Calu3 (cell line): ENCODE results near the gene SUFU. TPM values are rescaled to one million over a fixed set of nuclear protein-coding genes. Genes with fewer than 3 reads are reported as not detected.

Experiments
- BruUV-seq: library from RNA; stranded (reverse); fragments of 400-500 nt; replicated peaks from 2 replicates; lab custom pipeline; 2021; lab: Mats Ljungman, UMichigan
- CTCF ChIA-PET: fragments of 300-600 bp; sonication (Branson Sonifier 250); formaldehyde crosslinking; loops from one replicate; lab custom pipeline; 2022; ENCODE audit warnings: antibody characterized with exemption; lab: Charles Lee
- DNase-seq: peaks from one replicate; pipeline ENCODE4 v3.0.0; 2022
- H3K27ac Mint-ChIP-seq: one replicate; pipeline ENCODE4 v1.8.0; 2022; ENCODE audit warnings: mixed read lengths; ENCODE audit not compliant: unreplicated experiment
- H3K27me3 Mint-ChIP-seq: one replicate; pipeline ENCODE4 v1.8.0; 2022; ENCODE audit warnings: mixed read lengths; ENCODE audit not compliant: unreplicated experiment
- H3K36me3 Mint-ChIP-seq: one replicate; pipeline ENCODE4 v1.8.0; 2022; ENCODE audit warnings: mild to moderate bottlenecking, moderate library complexity, mixed read lengths; ENCODE audit not compliant: insufficient read depth, unreplicated experiment
- H3K4me1 Mint-ChIP-seq: one replicate; pipeline ENCODE4 v1.8.0; 2022; ENCODE audit warnings: mild to moderate bottlenecking, low read depth, mixed read lengths; ENCODE audit not compliant: unreplicated experiment
- H3K4me3 Mint-ChIP-seq: one replicate; pipeline ENCODE4 v1.8.0; 2022; ENCODE audit warnings: mild to moderate bottlenecking, low read depth, moderate library complexity, mixed read lengths; ENCODE audit not compliant: unreplicated experiment
- H3K9me3 Mint-ChIP-seq: one replicate; pipeline ENCODE4 v1.8.0; 2022; ENCODE audit warnings: low read depth, mixed read lengths; ENCODE audit not compliant: unreplicated experiment
- intact Hi-C: fragments of 100-400 bp; cut with micrococcal nuclease; formaldehyde crosslinking; loops from one replicate; pipeline ENCODE4 v1.10.0; 2022; ENCODE audit not compliant: unreplicated experiment
- total RNA-seq: library from RNA; stranded (reverse); gene quantifications from 2 replicates; pipeline ENCODE4 v1.2.3, GENCODE V29; 2022
- TF ChIP-seq, protein P1 (sequence below): fragments of 200-600 bp; IDR thresholded peaks from one replicate; pipeline ENCODE4 v1.8.0; 2022; ENCODE audit warnings: antibody characterized with exemption; ENCODE audit not compliant: unreplicated experiment

Gene SUFU
- total RNA-seq, 1 experiment from 2014 or later = 7.0 TPM

DNA sequence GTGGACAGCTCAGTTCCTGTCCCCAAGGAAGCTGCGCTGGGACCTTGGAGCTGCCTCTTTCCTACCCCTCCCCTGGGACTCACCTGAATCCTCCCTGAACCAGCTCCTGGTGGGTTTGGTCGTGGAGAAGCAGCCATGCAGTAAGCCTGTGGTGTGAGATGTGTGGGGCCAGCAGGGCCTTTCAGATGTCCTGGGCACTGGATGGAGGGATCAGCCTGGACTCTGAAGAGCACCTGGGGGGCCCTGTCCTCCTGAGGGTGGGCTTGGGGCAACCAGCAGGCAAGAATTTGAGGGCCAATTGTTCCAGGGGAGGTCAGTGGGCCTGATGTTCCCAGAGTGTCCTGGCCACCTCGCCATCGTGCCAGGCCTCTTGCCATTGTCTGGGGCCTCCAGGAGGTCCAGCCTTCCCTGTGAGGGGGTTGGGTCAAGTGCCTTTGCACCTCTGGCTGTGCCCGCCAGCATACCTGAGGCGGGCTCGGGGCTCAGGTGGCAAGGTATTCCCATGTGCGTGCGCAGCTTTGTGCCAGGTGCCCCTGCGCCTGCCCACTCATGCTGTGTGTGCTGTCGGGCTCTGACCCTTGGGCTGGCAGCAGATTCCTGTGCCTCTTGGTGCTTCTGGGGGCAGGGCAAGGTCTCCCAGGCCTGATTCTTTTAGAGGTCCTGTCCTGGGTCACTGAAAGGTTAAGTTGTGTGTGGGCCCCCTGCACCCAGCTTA lies 147.8 kb downstream of the SUFU start:
- H3K36me3 Mint-ChIP-seq = peaks cover 24% of the 10 kb centered on the region
- intact Hi-C loops = no loop called here
- BruUV-seq = no TSS peak
- H3K27me3 Mint-ChIP-seq = no peaks in the 10 kb centered on the region
- TF ChIP-seq, protein P1, sequence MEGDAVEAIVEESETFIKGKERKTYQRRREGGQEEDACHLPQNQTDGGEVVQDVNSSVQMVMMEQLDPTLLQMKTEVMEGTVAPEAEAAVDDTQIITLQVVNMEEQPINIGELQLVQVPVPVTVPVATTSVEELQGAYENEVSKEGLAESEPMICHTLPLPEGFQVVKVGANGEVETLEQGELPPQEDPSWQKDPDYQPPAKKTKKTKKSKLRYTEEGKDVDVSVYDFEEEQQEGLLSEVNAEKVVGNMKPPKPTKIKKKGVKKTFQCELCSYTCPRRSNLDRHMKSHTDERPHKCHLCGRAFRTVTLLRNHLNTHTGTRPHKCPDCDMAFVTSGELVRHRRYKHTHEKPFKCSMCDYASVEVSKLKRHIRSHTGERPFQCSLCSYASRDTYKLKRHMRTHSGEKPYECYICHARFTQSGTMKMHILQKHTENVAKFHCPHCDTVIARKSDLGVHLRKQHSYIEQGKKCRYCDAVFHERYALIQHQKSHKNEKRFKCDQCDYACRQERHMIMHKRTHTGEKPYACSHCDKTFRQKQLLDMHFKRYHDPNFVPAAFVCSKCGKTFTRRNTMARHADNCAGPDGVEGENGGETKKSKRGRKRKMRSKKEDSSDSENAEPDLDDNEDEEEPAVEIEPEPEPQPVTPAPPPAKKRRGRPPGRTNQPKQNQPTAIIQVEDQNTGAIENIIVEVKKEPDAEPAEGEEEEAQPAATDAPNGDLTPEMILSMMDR = no peak
- CTCF ChIA-PET = no interaction called here
- H3K4me3 Mint-ChIP-seq = no peak overlapping the region
- DNase-seq = no peak
- no peaks in the 10 kb centered on the region for H3K9me3 Mint-ChIP-seq
- no peak overlapping the region for H3K27ac Mint-ChIP-seq
- H3K4me1 Mint-ChIP-seq = peaks cover 22% of the 10 kb centered on the region

DNA sequence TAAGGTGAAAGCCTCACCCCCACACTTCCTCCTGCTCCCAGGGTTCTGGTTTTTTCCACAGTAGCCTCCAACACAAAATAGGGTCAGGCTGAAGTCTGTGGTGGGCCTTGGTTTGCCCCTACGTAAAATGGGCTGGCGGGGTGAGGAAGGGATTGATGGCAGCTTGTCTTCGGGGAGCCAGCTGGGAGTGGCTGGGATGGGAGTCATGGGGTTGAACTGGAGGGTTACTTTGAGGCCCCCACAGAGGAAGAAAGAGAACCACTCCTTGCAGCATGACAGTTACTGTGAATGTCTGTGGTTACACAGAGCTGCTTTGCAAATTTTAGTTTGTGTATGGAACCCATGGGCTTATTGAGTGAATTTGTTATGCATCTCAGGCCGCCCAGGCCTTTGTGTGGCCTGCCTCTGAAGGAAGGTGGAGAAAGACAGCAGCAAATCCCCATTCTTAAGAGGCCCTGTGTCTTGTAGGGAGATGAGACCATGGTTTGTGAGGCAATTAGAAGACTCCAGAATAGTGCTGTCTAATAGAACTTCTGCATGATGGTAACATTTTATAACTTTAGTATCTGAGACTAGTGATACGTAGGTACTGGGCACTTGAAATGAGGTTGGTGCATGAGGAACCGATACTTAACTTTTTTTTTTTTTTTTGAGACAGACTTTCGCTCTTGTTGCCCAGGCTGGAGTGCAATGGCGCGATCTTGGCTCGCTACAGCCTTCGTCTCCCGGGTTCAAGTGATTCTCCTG lies 148.6 kb downstream of the SUFU start:
- BruUV-seq = no TSS peak
- Mint-ChIP-seq H3K4me3 (no peak overlapping the region), H3K27ac (no peak overlapping the region), H3K9me3 (no peaks in the 10 kb centered on the region), H3K36me3 (peaks cover 24% of the 10 kb centered on the region), H3K27me3 (no peaks in the 10 kb centered on the region), H3K4me1 (peaks cover 17% of the 10 kb centered on the region)
- CTCF ChIA-PET = no interaction called here
- TF ChIP-seq, protein P1 = no peak
- intact Hi-C loops = no loop called here
- DNase-seq = no peak

DNA sequence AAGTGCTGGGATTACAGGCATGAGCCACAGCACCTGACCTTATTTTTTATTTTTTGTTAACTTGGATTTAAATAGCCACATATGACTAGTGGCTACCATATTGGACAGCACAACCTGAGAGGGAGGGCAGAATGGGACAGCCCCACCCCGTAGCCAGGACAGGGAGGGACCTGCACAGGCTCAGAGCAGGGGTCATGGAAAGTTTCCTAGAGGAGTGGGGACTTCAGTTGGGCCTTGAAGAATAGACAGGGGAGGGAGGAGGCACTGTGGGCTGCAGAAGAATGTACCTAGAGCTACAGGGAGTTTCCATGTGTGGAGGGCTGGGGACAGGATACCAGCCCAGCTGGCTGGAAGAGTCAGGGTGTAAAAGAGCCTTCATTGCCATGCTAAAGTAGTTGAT lies 149.3 kb downstream of the SUFU start:
- no peak overlapping the region for H3K27ac Mint-ChIP-seq
- H3K4me3 Mint-ChIP-seq = no peak overlapping the region
- no TSS peak for BruUV-seq
- H3K4me1 Mint-ChIP-seq = peaks cover 19% of the 10 kb centered on the region
- intact Hi-C loops = no loop called here
- no peaks in the 10 kb centered on the region for H3K27me3 Mint-ChIP-seq
- H3K9me3 Mint-ChIP-seq = no peaks in the 10 kb centered on the region
- peaks cover 31% of the 10 kb centered on the region for H3K36me3 Mint-ChIP-seq
- TF ChIP-seq, protein P1 = no peak
- no peak for DNase-seq
- CTCF ChIA-PET = no interaction called here

DNA sequence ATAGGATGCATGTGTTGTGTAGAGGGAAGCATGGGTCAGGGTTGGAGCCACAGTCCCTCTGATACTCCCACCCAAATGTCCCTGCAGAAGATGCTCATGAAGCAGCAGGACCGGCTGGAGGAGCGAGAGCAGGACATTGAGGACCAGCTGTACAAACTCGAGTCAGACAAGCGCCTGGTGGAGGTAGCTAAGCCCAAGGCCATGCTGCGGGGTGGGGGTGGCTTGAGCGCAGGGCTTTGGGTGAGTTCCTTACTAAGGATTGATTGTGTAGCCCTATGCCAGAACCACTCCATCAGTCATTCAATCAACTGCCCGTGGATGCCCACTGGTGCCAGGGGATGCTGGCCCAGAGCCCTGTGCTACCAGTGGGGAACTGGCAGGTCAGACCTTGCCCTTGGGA lies 150.8 kb downstream of the SUFU start:
- CTCF ChIA-PET = interaction anchor here (0.6 kb wide), 1 partner anchor 19 kb away, joined by 4 read pairs; no protein-coding TSS in a partner anchor
- H3K9me3 Mint-ChIP-seq = no peaks in the 10 kb centered on the region
- no peaks in the 10 kb centered on the region for H3K27me3 Mint-ChIP-seq
- no peak overlapping the region for H3K4me3 Mint-ChIP-seq
- peaks cover 16% of the 10 kb centered on the region for H3K4me1 Mint-ChIP-seq
- no peak for DNase-seq
- H3K27ac Mint-ChIP-seq = no peak overlapping the region
- BruUV-seq = no TSS peak
- TF ChIP-seq, protein P1 = no peak
- intact Hi-C loops = no loop called here
- H3K36me3 Mint-ChIP-seq = peaks cover 39% of the 10 kb centered on the region
